ENCODE data around the gene MTMR6.

MTMR6 gene

DNA sequence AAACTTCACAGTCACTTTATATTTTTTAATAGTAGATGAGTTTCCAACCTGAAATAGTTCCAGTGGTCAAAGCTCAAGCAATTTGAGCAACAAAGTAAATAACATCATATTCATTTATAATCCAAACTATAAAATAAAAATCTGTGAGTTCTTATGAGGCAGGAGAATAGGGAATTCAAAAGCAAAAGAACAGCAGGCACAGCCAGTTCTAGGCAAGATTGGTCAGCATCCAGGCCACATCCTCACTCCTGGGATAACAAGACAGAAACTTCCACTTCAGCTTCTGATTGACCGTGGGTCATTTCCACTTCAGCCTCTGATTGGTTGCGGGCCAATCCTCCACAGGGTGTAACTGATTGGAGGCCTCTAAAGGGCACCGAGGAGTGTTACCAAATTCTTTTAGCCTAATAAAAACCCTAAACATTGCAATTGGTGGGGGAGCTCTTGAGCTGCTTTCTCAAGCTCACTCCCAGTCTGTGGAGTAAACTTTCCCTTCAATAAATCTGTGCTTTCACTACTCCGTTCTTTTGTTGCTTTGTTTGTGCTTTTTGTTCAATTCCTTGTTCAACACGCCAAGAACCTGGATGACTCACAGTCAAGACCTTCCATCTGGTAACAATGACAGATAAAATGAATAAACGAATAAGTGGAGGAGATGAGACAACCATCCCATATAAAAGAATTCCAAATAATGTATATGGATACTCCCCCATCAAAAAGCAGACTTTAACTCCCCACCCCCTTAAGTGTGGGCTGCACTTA, 72.6 kb downstream of the MTMR6 start:
- DNase-seq: no peak

DNA sequence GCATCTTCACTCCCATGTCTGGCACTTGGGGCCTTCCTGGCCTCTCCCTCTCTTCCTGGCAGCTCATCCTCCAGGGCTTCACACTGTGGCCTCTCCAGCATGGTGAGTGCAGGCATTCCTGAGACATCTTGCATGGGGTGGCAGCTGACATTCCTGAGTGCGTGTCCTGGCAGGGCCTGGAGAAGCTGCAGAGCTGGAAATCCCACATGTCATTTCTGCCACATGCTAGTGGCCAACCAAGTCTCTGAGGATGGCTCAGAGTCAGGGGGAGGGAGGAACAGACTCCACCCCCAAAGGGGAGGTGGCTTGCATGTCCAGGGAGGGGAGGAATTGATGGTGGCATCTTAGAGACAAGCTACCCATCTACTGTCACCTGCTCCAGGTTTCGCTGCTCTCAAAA, 73.6 kb downstream of the MTMR6 start:
- DNase-seq: peak; percentile 4

GRCh38 chr13:25210842-25211569, 76.3 kb downstream of the MTMR6 start:
- DNase-seq: no peak

DNA sequence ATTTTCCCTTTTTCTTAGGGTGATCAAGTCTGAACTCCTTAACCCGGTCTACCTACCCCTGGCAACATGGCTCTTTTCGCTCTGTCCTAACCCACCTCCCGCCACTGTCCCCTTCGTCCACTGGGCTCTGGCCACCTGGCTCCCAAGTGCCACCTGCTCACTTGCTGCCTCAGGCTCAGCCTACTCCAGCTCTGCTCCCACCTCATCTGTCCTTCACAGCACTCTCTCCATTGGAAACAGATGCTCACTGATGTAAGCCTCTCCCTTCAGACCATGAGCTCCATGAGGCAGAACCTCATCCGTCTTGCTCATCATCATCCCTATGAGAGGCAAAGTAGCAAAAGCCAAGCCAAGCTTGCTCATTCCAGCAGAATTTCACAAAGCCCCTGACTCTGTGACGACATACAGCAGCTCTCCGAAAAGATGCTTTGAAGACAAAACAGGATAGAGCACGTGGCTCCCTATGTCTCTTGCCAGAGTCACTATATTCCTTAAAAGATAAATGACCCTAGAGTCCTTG, 79.9 kb downstream of the MTMR6 start:
- DNase-seq: no peak

DNA sequence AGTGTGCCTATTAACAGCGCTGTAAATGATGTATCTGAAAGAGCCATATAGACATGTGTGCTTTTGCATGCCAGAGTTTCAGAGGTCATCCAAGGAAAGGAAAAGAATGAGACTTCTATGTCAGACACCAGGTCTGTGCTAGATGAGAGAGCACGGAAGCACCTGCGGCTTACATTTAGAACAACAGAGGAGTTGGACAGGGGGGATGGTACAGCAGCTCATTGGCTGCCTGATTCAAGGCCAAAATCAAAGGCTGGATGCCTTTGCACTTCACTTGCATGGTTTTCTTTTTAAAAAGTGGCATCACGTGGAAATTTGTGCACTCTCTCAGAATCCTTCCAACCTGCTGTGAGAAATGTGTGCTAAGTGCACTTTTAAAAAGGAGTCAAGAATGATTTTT, 82.4 kb downstream of the MTMR6 start:
- no peak for DNase-seq

DNA sequence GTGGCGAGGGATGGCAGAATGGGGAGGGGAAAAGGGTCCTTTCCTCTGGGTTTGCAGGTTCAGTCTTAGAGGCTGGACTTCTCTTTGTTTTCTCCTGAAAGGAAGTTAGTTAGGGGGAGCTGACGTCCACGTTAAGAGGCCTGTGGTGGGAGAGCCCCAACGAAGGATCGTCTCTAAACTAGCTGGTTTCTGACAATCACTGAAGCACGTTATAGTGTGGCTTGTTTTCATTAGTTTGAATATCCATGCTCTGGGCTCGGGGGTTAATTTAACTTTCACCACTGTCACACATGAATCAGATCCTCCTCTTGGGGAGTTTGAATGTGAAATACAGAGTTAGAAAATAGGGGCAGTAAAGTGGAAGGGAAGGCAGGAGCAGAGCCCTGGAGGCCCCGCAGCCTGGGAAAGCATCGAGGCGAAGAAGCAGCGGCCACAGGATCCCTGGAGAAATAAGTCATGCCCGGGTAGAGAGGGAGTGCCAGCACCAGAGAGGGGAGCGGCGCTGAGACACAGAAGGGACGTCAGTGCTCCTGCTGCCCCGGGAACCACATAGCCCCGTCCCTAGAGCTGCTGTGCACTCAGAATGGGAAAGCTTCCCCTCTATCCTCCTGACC, 84.1 kb downstream of the MTMR6 start:
- DNase-seq: no peak

DNA sequence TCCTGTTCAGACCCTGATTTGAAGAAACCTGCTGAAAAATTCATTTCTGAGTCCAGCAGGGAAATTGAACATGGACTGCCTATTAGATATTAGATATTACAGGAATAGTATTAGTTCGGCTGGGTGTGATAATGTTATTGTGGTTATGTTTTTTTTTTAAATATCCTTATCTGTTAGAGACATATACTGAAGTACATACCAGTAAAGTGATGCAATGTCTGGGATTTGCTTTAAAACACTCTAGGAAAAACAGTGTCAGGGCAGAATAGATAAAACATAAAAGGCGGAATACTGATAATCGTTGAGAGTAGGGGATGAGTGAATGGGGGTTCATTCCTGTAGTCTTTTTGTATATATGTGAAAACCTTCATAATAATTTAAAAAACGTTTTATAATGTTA, 86.5 kb downstream of the MTMR6 start:
- DNase-seq: no peak

DNA sequence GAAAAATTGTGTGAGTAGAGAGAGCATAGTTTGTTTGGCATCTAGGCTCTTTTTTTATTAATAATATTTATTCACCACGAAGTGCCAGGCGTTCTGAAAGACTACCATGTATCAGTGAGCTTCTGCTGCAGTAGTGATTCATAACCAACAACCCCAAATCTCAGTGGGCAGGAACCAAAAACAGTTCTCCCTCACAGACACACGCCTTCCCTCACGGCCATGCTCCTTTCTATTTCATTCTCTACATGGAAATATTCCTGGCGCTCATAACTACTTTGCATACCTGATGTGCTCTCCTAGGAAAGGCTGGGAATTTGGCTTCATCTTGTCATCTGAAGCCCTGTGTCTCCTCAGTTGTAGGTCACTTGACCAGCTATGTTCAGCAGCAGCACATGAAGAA, 88.6 kb downstream of the MTMR6 start:
- no peak for DNase-seq

- no peak for DNase-seq
These were observed 90.3 kb downstream of the MTMR6 start for GRCh38 chr13:25196971-25197370.
